Islet precursor cell (in vitro differentiated cells): ENCODE measurements around the gene OSGIN1.

Source experiments
- DNase-seq: peaks from one replicate; pipeline ENCODE4 v3.0.0-alpha.2; 2018

The OSGIN1 gene

DNA sequence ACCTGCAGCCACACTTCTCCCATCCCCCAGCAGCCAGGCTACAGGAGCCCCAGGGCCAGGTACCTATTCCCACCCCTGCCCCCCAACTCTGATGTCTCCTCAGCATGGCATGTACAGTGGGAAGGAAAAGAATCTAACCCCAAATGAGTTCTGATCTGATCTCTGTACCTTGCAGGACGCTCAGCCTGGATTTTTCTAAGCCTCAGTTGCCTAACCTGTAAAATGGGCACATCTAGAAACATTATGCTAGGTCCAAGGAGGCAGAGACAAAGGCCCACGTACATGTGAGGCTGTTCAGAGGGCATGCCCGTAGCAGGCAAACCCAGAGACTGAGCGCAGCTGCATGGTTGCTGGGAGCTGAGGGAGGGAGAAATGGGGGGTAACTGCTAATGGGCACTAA, 54.5 kb downstream of the OSGIN1 start:
- DNase-seq, result no peak

DNA sequence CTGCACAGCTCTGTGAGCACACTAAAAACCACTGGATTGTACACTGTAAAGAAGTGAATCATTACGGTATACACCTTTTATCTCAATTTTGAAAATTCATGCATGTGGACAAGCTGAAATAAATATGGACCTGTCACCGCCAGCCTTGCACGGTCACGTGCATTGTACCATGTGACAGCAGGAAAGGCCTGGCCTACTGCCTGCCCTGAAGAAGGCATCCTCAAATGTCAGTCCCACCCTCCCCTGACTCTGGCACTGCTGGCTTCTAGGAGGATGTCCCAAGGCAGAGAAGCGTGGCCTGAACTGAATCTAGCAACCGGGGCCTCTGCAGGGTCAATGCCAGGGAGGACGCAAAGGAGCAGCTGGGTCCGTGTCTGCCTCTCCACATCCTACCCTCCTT, 54.9 kb downstream of the OSGIN1 start:
- no peak for DNase-seq

DNA sequence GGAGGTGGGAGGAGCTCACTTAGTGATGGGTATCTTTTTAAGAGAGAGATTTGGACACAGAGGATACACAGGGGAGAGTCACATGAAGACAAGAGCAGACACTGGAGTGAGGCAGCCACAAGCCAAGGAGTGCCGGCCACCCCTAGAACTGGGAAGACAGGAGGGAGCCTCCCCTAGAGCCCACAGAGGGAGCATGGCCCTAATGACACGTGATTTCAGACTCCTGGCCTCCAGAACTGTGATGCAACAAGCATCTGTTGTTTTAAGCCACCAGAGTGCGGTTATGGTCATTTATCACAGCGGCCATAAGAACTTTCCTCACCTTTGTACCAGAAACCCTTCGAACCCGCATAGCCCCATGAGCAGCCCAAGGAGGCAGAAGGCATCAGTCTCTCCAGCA, 56.2 kb downstream of the OSGIN1 start:
- DNase-seq, result no peak

GRCh38 chr16:84013787-84014569, 60.9 kb downstream of the OSGIN1 start:
- peak; percentile 97 for DNase-seq

DNA sequence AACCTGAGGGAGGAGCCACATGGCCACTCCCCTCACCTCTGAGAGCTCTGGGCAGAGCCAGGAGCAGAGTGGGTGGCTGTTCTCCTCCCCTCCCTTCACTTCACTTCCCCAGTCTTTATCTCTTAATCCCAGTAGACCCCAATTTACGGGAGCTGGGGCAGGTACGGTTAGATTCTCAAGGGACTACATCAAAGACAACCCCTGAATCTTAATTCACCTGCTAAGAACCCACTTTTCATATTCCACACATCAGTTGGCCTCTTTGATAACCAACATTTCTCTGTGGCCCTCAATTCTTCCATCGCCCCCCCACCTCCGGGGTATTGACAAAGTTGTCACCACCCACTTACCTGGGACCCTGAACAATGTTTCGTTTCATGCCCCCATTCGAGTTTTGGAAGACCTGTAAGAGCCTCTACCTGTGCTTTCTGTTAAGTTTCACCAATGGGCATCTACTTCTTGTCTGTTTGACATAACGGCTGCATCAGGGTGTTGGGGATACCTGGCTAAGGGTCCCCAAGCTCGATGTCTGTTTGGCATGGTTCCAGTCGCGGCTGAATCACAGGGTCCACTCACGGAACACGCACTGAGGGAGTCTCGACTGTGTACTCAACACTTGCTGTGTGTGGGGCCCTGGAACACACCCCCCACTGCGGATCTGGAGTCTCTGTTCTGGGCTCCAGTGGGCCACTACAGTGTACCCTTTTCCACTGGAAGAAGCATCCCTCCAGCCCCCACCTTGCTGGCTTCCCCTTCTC, 61.7 kb downstream of the OSGIN1 start:
- DNase-seq, result no peak

GRCh38 chr16:84015399-84015798, 62.4 kb downstream of the OSGIN1 start:
- no peak for DNase-seq
